ENCODE measurements around the gene RPAP3. TPM values are rescaled to one million over a fixed set of nuclear protein-coding genes. Genes with fewer than 3 reads are reported as not detected.

RPAP3 gene
- total and polyA plus RNA-seq, 9 of the 15 experiments (the other 6 are each of a cell fraction or from before 2014, with no cell fraction given): 40.0 to 92.1 (median 54.1) TPM

GRCh38 chr12:47611906-47612305 is 93.9 kb downstream of the RPAP3 start:
- Histone ChIP-seq H3K36me3 (ENCODE audit: control insufficient read depth, insufficient read depth, low read length) (no peaks in the 10 kb centered on the region), H3K9me1 (ENCODE audit: control insufficient read depth, insufficient read depth, low read length) (no peaks in the 10 kb centered on the region), H2AFZ (ENCODE audit: low read depth, low read length) (no peak overlapping the region), H4K20me1 (replicated peaks; ENCODE audit: control insufficient read depth, insufficient read depth, low read length) (no peaks in the 10 kb centered on the region), H3K9ac (ENCODE audit: insufficient read depth in 1 of 2, low read depth in 2 of 2, low read length in 2 of 2) (no peak overlapping the region), H3K4me1 (replicated peaks in 1 of 2; ENCODE audit: control insufficient read depth in 2 of 2, insufficient read depth in 2 of 2, low read length in 2 of 2) (peaks cover 0 to 9% of the 10 kb centered on the region in 2 experiments; a peak in 2 of 5 replicates), H3K9me3 (replicated peaks; ENCODE audit: control insufficient read depth, insufficient read depth, low read depth, low read length) (peaks cover 3% of the 10 kb centered on the region), H3K4me3 (no peak overlapping the region), H3K27ac (ENCODE audit: extremely low read depth, low read depth, low read length) (no peak overlapping the region), H3K27me3 (ENCODE audit: control insufficient read depth in 2 of 2, insufficient read depth in 2 of 2, low read length in 2 of 2) (no peaks in the 10 kb centered on the region), H3K4me2 (ENCODE audit: insufficient read depth, low read length) (no peak overlapping the region), H3K79me2 (ENCODE audit: control insufficient read depth, insufficient read depth, low read length) (no peaks in the 10 kb centered on the region)
- no TSS peak for BruUV-seq (replicated peaks)
- FAIRE-seq (no peak), ATAC-seq (no peak), DNase-seq (ENCODE audit: extremely low read depth in 1 of 4, low spot score in 3 of 4) (no peak)
- CTCF ChIA-PET (ENCODE audit: low intra/inter-chr PET ratio): no interaction called here
- intact Hi-C loops (cut with micrococcal nuclease): no loop called here
- in situ Hi-C loops (cut with MboI): no loop called here
- POLR2A ChIA-PET: interaction anchor here (0.7 to 1.4 kb wide), 2 partner anchors 8 to 274 kb away, joined by 3 to 4 read pairs; no protein-coding TSS in a partner anchor
- TF ChIP-seq TCF7 (IDR thresholded peaks at IDR 0.05; ENCODE audit: borderline replicate concordance) (no peak), KLF10 (CRISPR knock-in tag; IDR thresholded peaks at IDR 0.05) (no peak), HNRNPH1 (optimal IDR thresholded peaks at IDR 0.05; ENCODE audit: low read depth, low read length) (no peak), RFX5 (IDR thresholded peaks at IDR 0.05; ENCODE audit: low read depth, low read length) (no peak), ELF4 (CRISPR knock-in tag; IDR thresholded peaks at IDR 0.05) (no peak), ETV5 (CRISPR knock-in tag; IDR thresholded peaks at IDR 0.05; ENCODE audit: low read depth) (no peak), IRF1 (CRISPR knock-in tag; IDR thresholded peaks at IDR 0.05; ENCODE audit: borderline replicate concordance) (no peak), ZNF518B (CRISPR knock-in tag; IDR thresholded peaks at IDR 0.05) (no peak), ZZZ3 (IDR thresholded peaks at IDR 0.05) (no peak)

Data from K562 (cell line).